IPS-NIHi7 (cell line): Measurements from ENCODE around the gene CKLF.
"Not testable (repeated sequence)": the region's sequence is repeated elsewhere in the genome, so short reads cannot be mapped to it uniquely, and the experiment has no call there.

Experiments
- DNase-seq: peaks from one replicate; pipeline ENCODE4 v3.0.0; 2012; ENCODE audit warnings: mixed read lengths; ENCODE audit errors: extremely low spot score

Gene CKLF

DNA sequence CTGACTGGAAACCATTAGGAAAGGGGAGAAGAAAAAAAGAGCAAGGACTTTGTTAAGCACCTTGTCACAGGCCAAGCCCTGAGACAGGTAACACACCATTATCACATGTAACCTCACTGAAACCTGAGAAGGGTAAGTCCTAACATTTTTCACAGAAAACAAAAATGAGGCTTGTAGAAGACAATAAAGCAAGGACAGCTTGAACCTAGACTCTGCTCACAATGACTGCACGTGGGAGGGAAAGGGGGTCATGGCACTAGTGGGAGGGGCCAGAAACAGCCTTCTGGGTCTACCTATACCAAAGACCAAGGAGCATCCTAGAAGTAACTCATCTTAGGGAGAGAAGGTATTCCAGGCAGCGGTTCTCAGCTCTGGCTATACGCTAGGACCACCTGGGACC, 10.0 kb upstream of the CKLF start:
- no peak for DNase-seq

DNA sequence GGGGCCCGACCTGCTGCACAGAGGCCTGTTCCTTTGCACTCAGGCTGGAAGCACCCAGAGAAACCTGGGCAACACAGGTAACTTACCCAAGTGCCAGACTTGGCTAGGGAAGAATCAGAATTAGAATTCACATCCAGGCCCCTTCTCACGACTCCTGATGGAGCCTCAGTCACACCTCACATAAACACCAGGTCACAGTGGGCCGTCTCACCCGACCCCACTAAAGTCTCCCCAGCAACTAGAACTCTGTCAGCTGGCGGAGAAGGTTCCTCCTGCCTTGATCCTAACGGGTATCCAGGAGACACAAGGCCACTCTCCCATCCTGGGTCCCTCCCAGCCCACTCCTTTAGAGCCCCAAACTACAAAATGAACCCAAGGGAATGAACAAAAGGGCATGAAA, 8.8 kb upstream of the CKLF start:
- DNase-seq, result no peak

DNA sequence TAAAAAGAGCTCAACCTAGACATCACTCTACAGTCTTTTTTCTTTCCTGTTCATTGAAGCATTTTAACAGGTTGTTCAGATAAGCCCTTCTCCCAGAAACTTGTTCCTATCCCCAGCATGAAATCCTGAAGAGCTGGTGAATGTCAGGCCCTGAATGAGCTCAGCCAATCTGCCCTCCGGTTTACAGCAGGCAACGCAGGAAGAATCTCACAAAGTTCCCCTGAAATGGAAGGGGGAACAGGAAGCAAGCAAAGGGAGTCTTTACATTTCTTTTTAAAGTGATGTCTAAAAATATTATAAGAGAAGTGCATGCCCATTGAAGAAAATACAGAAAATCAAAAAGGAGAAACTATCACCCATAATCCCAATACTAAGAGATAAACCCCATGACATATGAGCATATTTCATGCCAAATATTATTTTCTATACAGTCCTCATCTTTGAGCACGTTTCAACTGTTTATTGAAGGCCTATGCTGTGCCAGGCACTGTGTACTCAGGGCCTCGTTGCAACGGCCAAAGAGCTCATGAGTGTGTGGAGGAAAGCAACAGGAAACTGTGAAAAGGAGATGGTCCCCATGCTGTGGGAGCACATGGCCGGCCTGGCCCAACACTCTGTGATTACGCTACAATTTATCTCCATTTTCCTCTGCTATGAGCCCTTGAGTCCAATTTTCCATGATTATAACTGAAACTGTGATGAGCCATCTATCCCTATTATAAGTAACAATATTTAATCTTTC, 8.2 kb upstream of the CKLF start:
- DNase-seq, result no peak

DNA sequence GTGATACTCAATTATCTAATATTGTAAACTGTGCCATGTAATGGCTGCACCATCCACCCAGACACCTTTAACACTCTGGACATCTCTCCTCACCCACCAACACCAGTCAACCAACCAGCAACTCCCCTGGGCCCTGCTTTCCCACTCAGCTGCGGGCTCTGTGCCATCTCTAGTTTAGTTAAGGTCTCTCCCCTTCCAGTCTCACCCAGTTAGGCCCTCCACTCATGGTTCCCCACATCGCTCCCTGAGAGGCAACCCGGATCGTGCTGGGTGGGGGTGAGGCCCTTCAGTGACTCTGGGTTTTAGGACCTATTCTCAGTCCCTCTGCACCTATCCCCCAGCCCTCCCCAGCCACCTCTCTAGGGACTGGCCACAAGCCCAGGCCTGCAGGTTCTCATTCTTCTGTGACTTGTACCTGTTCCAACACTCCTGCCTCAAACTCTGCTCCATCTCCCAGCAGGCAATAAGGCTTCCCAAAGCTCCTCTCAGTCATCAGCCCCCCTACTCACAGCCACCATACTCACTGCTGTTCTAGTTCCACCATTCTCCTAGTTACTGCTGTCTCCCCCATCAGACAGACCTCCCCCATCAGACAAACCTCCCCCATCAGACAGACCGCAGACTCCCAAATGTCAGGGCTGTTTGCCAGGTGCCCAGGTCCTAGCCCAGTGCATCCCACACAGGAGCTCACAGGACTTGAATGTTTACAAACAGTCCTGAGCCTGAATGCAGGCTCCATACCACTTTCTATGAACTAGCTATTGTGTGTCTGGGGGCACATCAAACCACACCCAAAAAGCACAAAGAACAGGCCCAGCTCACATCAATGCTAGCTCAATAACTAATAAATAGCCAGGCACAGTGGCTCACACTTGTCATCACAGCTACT, 5.0 kb upstream of the CKLF start:
- DNase-seq, result no peak

DNA sequence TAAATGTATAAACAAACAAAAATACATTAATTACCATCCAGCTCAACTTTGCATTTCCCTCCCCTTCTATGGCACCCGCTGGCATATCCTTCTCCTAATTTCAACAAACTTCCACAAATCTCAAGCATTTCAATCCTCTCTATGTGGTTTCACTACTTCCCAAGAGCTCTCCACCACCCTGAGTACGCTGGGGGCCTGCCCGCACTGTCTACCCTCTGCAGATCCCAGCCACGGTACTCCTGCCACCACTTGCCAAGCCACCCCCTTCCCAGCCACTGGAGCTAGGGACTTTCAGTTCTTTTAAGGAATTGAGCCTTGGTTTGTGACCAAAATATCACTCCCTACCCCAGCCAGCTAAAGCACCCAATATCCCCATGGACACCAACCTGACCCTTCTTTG, 4.3 kb upstream of the CKLF start:
- no peak for DNase-seq

DNA sequence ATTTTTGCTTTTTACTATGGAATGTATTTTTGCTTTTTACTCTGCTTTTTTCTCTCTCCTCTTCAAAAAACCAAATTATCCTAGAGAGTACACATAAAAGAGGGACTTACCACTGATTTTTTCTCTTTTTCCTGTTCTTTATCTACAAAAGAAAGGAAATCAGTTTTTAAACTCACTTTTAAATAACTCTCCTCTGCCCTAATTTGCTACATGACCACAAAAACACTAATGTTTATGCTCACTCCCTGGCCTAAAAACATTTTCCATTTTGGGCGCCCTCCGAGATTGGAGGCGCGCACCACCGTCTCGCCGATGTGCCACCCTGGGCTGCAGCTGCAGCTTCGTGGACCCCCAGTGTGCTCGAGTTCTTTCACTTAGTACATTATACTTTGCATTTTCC, 3.5 kb upstream of the CKLF start:
- no peak for DNase-seq

DNA sequence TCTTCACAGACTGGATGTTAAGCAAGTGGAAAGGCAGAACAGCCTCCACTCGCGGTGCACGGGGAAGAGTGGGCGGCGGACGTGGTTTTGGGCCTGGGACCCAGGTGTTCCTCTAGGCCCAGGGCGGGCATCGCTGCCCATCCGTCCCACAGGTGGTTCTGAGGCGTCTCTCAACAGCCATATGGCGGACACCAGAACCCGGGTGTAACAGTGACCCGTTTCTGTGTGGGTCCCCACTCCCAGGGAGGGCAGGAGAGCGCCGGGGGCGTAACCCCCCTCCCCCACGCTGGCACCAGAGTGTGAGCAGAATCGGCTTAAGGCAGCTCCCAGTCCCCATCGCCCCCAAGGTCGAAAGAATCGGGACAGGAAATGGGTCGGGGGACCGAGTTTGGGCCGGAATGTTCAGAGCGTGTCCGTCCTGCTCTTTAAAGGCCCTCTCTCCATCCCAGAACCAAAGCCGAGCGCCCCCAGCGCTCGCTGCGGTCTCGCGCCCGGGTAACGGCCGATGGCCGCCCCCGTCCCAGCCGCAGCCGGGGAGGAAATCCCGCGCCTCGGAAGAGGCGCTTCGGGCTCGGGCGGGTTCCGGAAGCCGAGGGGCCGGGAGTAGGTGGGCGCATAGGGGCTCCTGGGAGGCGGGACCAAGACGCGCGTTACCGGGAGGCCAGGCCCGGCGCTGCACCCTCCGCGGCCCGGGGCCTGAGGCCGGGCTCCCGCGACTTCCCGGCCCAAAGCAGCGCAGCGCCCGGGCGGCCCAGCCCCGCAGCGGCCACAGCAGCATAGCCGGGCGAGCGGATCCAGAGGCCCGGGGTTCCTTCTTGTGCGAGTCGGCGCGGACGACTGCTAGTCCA, 2.9 kb upstream of the CKLF start, which contains the start of gene TK2:
Gene TK2, minus strand, starts transcription at position 839 of the 848 bp plus-strand sequence. Its CDS starts 61 bp downstream, at position 778.
- DNase-seq, result peak; percentile 90

DNA sequence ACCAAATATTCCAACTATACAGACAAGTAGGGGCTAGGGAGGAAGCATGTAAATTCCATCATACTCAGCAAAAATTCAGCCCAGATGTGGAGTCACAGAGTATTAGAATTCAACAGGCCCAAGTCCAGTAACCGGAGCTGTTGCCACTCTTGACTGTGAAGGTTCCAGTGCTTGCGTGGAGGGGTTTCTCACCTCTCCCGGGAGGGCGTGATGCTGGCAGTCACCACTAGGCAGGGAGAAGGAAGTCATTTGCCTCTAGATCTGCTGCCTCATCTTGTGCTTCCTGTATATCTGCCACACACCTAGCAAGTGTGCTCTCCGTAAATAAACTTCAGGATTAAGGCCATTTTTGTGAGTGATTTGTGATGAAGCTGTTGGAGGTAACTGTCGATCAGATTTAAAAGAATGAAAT, 1.0 kb upstream of the CKLF start:
- peak; percentile 50 for DNase-seq

DNA sequence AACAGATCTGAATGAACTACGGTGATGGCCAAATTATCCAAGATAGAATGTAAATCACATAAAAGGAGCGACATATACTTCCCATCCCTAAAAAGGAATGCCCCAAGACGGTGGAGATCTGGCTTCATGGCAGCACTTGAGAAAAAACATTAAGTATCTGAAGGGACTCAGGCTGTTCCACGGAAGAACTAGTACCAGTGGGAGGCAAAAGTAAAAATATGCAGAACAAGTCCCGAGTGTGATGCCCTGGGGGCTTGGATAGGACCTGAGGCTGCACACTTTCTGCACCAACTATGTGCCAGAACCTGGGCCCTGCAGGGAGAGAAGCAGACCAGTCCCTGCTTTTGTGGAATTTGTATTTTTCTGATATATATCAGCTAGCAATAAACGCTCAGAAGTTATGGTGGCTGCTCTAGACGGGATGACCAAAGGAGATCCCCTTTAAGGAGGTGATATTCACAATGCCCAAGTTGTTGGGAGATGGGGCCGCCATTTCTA, 539 bp upstream of the CKLF start:
- no peak for DNase-seq

DNA sequence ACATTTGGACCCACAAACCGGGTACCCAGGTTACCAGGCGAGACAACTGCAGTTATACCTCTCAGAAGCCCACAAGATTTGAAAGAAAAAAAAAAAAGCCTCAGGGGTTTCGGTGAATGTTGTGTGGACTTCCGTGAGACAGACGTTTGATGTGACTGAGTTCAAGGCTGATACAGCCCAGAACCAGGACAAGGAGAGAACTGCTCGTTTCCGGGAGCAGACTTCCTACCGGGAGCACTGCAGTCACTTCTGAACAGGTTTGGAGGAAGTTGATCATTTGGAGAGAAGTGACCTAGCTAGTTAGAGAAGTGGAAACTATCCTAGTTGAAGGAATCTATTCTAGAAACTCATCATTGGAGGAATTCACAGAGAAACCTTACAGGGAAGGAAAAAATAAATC, 847 bp downstream of the CKLF start:
- DNase-seq, result no peak

DNA sequence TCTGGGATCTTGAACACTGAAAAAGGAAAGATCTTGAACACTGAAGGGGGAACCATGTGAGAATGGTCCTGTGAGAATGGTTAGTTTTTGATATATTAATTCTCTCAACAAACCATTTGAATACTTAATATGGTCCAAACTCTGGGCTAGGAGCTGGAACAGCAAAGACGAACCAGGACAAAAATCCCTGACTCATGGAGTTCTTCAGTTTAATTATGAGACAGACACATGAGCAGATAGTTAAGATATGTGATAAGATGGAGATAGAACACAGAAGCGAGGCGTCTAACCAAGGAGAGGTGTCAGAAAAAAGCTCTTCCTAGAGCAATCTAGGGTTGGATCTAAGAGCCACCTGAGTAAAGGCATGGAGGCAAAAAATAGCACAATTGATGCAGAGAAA, 1.6 kb downstream of the CKLF start:
- DNase-seq, result no peak

DNA sequence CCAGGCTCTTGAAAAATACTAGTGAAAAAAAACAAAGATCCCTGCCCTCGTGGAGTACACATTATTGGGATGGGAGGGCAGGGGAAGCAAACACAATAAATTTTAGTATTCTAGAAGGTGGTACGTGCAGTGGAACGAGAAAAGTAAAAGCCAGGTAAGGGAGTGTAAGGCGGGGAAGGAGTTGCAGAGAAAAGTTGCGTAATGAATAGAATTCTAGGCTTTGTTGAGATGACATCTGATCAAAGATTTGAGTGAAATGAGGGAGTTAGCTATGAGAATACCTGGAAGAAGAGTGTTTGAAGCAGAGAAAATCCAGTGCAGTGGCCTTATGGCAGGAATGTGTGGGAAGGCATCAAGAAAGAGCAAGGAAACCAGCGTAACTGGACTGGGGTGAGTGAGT, 2.1 kb downstream of the CKLF start:
- DNase-seq, result no peak

DNA sequence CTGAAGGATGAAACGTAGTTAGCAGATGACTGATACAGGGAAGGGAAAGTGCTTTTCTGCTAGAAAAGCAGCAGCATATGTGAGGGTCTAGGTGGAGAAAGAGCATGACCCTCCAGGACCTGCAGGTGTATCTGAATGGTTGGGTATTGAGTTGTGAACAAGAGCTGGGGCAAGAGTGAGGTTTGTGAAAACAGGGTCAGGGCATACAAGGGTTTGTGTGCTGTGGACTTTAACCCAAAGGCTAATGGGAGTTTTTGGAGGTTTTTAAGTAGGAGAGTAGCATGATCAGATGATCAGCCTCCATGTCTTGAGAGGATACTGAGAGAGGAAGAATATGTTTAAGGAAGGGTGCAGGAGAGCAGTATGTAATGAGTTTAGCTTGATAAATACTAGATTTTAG, 7.7 kb downstream of the CKLF start:
- DNase-seq, result no peak

DNA sequence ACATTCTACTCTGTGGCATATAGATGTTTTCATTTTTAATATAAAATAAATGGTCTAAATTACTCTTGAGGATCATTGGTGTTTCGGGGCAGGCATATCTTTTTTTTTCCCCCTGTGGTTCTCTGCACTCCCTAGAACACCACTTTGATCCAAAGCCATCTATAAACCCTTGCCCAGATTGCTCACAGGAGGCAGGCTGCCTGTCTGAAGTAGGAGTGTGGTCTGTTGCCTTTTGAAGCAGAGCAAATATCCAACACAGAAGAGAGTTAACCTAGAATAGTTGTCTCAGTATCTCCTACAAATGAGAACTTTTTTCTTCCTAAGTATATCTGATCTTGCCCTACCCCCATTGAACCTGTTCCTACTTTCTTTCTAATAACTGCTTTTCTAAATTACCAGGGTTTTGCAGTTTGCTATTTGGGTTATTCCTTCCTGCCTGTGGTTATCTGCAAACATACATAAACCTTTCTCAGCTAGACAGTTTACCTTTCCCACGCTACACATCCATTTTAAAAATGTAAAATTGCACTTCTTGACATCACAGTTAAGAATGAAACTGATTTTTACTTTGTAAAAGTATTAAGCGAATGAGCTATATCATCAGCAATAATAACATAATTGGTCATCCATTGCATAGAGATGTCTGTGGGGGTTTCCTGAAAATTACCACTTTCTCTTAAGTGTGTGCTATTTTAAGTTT, 9.2 kb downstream of the CKLF start:
- DNase-seq, result no peak

DNA sequence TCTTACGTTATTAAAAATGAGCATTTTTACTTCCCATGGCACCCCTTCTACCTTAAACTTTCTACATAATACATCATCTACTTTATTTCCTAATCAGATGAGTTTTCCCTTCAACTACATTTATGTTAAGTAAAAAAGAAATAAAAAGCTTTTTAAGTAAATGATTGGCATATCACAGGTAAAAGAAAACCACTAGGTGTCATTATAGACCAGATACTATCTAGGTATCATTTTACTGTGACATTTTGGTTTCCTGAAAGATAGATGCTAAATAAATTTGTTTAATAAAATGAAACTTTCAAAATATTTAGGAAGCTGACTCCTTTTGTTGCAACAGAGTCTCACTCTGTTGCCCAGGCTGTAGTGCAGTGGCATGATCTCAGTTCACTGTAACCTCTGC, 10.0 kb downstream of the CKLF start:
- DNase-seq, result no peak

DNA sequence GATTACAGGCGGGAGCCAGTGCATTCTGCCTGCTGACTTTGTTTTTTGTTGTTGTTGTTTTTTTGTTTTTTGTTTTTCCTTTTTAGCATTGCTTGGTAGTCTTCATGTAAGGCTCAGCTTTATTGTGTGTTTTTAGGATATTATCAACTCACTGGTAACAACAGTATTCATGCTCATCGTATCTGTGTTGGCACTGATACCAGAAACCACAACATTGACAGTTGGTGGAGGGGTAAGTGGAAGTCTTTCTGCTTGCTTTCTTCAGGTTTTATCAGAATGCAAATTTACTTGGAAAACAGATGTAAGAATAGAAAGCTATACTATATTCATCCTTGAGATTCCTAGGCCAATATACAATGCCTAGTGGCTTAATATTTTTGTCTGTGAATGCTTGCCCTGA, 10.6 kb downstream of the CKLF start:
- no peak for DNase-seq

DNA sequence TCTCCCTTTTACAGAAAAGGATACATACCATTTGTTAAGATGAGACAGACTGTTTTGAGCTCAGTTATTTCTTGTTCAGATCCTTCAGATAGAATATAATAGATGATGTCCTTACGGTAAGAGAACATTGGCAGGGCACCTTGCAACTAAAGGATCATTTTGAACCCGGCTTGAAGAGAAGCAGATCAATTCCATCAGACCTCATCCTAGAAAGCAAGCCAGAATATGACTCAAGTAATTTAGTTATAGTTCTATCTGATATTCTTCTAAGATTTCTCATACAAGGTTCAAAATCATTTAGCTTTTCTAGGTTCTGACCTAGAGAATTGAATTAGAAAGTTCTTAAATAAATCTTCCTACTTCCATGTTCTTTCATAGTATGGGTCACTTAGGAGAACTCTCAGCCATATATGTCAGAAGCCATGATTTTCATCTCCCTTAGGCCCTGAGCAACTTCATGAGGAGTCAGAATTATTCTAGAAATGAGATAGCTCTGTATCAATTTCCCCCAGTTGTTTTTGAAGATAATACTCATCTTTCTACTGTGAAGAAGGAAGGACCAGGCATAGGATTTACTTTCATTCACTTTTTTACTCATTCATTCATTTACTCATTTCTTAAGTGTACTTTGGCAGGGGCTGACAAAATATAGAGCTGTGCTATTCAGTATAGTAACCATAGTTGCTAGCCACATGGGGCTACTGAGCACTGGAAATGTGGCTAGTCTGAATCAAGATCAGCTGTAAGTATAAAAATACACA, 11.4 kb downstream of the CKLF start:
- DNase-seq, result no peak

DNA sequence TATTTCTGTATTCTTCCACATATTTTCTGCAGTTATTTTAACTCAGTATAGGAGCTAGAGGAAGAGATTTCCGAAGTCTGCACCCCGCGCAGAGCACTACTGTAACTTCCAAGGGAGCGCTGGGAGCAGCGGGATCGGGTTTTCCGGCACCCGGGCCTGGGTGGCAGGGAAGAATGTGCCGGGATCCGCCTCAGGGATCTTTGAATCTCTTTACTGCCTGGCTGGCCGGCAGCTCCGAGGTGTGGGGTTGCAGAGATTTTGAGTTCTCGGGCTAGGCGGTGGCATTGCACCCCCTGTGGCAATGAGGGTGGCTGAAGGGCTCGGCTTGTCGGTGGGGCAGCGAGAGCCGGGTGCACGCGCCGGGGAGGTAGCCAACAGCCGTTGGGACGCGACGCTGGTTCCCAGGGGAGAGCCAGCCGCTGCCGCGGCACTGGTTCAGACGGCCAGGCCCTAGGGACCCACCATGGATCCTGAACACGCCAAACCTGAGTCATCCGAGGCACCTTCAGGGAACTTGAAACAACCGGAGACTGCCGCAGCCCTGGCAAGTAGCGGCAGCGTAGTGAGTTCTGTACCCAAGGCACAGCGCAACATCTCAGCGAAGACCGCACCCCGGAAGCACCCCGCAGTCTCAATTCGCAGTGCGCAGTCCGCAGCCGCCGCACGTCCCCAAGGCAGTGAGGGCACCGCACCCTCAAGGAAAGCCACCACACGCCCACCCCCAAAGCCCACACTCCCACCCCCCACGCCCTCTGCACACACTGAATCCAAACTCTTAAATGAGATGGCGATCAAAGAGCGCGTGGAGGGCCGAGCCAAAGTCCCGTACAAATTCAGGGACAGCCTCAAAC, 13.9 kb downstream of the CKLF start, which contains the start of gene CMTM1:
Gene CMTM1, plus strand, starts transcription at position 389 of the 851 bp plus-strand sequence. Its CDS starts 75 bp downstream, at position 464.
- no peak for DNase-seq

DNA sequence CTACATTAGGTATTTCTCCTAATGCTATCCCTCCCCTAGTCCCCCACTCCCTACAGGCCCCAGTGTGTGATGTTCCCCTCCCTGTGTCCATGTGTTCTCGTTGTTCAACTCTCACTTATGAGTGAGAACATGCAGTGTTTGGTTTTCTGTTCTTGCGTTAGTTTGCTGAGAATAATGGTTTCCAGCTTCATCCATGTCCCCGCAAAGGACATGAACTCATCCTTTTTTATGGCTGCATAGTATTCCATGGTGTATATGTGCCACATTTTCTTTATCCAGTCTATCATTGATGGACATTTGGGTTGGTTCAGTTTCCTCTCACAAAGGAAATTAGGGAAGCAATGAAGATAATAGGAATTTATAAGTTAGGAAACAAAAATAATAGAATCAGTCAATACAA, 14.9 kb downstream of the CKLF start:
- DNase-seq, result not testable (repeated sequence)
